IMR-90 (cell line): ENCODE measurements around the gene NFIA. TPM values are rescaled to one million over a fixed set of nuclear protein-coding genes. Genes with fewer than 3 reads are reported as not detected.

Experiments
- ATAC-seq: fragments of 200-7000 bp; cut with Tn5 transposase; 2 replicates; pipeline ENCODE4 v1.9.1; 2020; ENCODE audit warnings: low read depth, mild to moderate bottlenecking, moderate library complexity
- BruUV-seq: library from RNA; stranded (reverse); fragments of 400-500 nt; replicated peaks from 2 replicates; lab custom pipeline; 2021; lab: Mats Ljungman, UMichigan
- CTCF ChIA-PET: fragments of 300-600 bp; formaldehyde crosslinking; extraction: SDS; loops from one replicate; lab custom pipeline; 2021; ENCODE audit warnings: antibody characterized with exemption; lab: Yijun Ruan, JAX
- POLR2A ChIA-PET: fragments of 300-600 bp; sonication (Branson Sonifier 250); formaldehyde crosslinking; loops from one replicate; lab custom pipeline; 2022; ENCODE audit warnings: antibody characterized with exemption; ENCODE audit not compliant: unreplicated experiment; lab: Charles Lee
- DNase-seq: peaks from one replicate; pipeline ENCODE4 v3.0.0; 2013
- H2AFZ ChIP-seq: replicated peaks from 2 replicates; pipeline ENCODE3; 2013; ENCODE audit warnings: low read length, mild to moderate bottlenecking; ENCODE audit not compliant: poor library complexity
- H2AK5ac ChIP-seq: 2 replicates; pipeline ENCODE4 v1.6.1; 2013; ENCODE audit warnings: low read depth, low read length, inconsistent platforms
- H2AK9ac ChIP-seq: replicated peaks from 2 replicates; pipeline ENCODE3; 2013; ENCODE audit warnings: mild to moderate bottlenecking, low read depth, low read length, moderate library complexity; ENCODE audit not compliant: poor library complexity
- H2BK120ac ChIP-seq: 2 replicates; pipeline ENCODE4 v1.6.1; 2013; ENCODE audit warnings: low read depth, low read length, inconsistent platforms
- H2BK15ac ChIP-seq: 3 replicates; pipeline ENCODE4 v1.6.1; 2013; ENCODE audit warnings: low read depth, low read length, inconsistent platforms
- H2BK20ac ChIP-seq: 2 replicates; pipeline ENCODE4 v1.6.1; 2013; ENCODE audit warnings: low read depth, mild to moderate bottlenecking, inconsistent platforms, low read length, moderate library complexity
- H2BK5ac ChIP-seq: 2 replicates; pipeline ENCODE4 v1.6.1; 2013; ENCODE audit warnings: mild to moderate bottlenecking, low read depth, low read length, inconsistent platforms; ENCODE audit not compliant: poor library complexity, severe bottlenecking
- H3K14ac ChIP-seq: replicated peaks from 2 replicates; pipeline ENCODE4 v1.6.1; 2013; ENCODE audit warnings: low read depth, low read length, inconsistent platforms
- H3K18ac ChIP-seq: 2 replicates; pipeline ENCODE4 v1.6.1; 2013; ENCODE audit warnings: low read depth, low read length, control low read depth
- H3K23ac ChIP-seq: 2 replicates; pipeline ENCODE4 v1.6.1; 2013; ENCODE audit warnings: low read depth, low read length, inconsistent platforms
- H3K27ac ChIP-seq: 2 replicates; pipeline ENCODE4 v1.5.1; 2013; ENCODE audit warnings: mild to moderate bottlenecking, control low read depth, low read length; ENCODE audit not compliant: insufficient read depth
- H3K27me3 ChIP-seq: 2 replicates; pipeline ENCODE4 v1.6.1; 2013; ENCODE audit warnings: low read length; ENCODE audit not compliant: control insufficient read depth, insufficient read depth
- H3K36me3 ChIP-seq: 2 replicates; pipeline ENCODE4 v1.6.1; 2013; ENCODE audit warnings: low read length, mixed read lengths; ENCODE audit not compliant: control insufficient read depth, insufficient read depth
- H3K4ac ChIP-seq: 2 replicates; pipeline ENCODE4 v1.6.1; 2013; ENCODE audit warnings: low read depth, low read length, inconsistent platforms
- H3K4me1 ChIP-seq: 2 replicates; pipeline ENCODE4 v1.6.1; 2013; ENCODE audit warnings: low read length, mixed read lengths; ENCODE audit not compliant: control insufficient read depth, insufficient read depth
- H3K4me2 ChIP-seq: 2 replicates; pipeline ENCODE4 v1.6.1; 2013; ENCODE audit warnings: low read depth, mild to moderate bottlenecking, control low read depth, low read length, moderate library complexity
- H3K4me3 ChIP-seq: 2 replicates; pipeline ENCODE4 v1.5.1; 2013; ENCODE audit warnings: low read depth, mild to moderate bottlenecking, control low read depth, low read length, moderate library complexity; ENCODE audit not compliant: insufficient read depth
- H3K56ac ChIP-seq: 2 replicates; pipeline ENCODE4 v1.6.1; 2013; ENCODE audit warnings: low read length, inconsistent platforms; ENCODE audit not compliant: insufficient read depth; ENCODE audit errors: extremely low read depth
- H3K79me1 ChIP-seq, 2 experiments: 2 replicates each; pipeline ENCODE4 v1.6.1; 2013; ENCODE audit warnings: low read length in 2 of 2, inconsistent platforms in 1 of 2, low read depth in 1 of 2
- H3K9ac ChIP-seq: 2 replicates; pipeline ENCODE4 v1.6.1; 2013; ENCODE audit warnings: low read depth, low read length, control low read depth
- H3K9me1 ChIP-seq: 2 replicates; pipeline ENCODE4 v1.6.1; 2013; ENCODE audit warnings: low read length, inconsistent platforms; ENCODE audit not compliant: insufficient read depth
- H3K9me3 ChIP-seq: 2 replicates; pipeline ENCODE4 v1.6.1; 2013; ENCODE audit warnings: low read length; ENCODE audit not compliant: control insufficient read depth, insufficient read depth
- H4K20me1 ChIP-seq: 2 replicates; pipeline ENCODE4 v1.6.1; 2013; ENCODE audit warnings: low read length, inconsistent platforms; ENCODE audit not compliant: insufficient read depth
- H4K5ac ChIP-seq: 2 replicates; pipeline ENCODE4 v1.6.1; 2013; ENCODE audit warnings: mild to moderate bottlenecking, low read depth, low read length, control low read depth
- H4K8ac ChIP-seq, 2 experiments: 2 replicates each; pipeline ENCODE4 v1.6.1; 2013; ENCODE audit warnings: low read depth in 2 of 2, low read length in 2 of 2, control low read depth in 1 of 2, inconsistent platforms in 1 of 2
- H4K91ac ChIP-seq: 2 replicates; pipeline ENCODE4 v1.6.1; 2013; ENCODE audit warnings: low read depth, low read length, inconsistent platforms; ENCODE audit not compliant: insufficient read depth
- BHLHE40 ChIP-seq: fragments of 150-350 bp; IDR thresholded peaks from 2 replicates; pipeline ENCODE4 v1.6.1; 2016; ENCODE audit warnings: mild to moderate bottlenecking, low read depth, low read length
- CTCF ChIP-seq: conservative IDR thresholded peaks from 2 replicates; pipeline ENCODE4 v1.5.1; 2012; ENCODE audit warnings: mild to moderate bottlenecking, low read depth, low read length, improper control_type of control experiment
- MAZ ChIP-seq: IDR thresholded peaks from 2 replicates; pipeline ENCODE4 v1.6.1; 2012; ENCODE audit warnings: low read depth, mild to moderate bottlenecking, low read length, improper control_type of control experiment, moderate library complexity, borderline replicate concordance
- MXI1 ChIP-seq: IDR thresholded peaks from 2 replicates; pipeline ENCODE4 v1.6.1; 2012; ENCODE audit warnings: low read depth, mild to moderate bottlenecking, low read length, moderate library complexity, borderline replicate concordance
- WGBS, 2 experiments: methylation state at CpG; one replicate each; pipeline versions ENCODE4 v1.1.5 to v1.1.7; 2013; ENCODE audit warnings: missing lambda C conversion rate in 2 of 2; ENCODE audit not compliant: insufficient read length in 1 of 2; ENCODE audit errors: extremely low coverage in 2 of 2; 5-methylcytosine and 5-hydroxymethylcytosine counted together
- dilution Hi-C: fragments of 300-500 bp; cut with HindIII; formaldehyde crosslinking; loops from one replicate; pipeline ENCODE4 v1.14.3; 2018; ENCODE audit warnings: low sequenced_read_pairs; ENCODE audit not compliant: unreplicated experiment
- in situ Hi-C: fragments of 300-500 bp; cut with MboI; formaldehyde crosslinking; loops from 3 replicates; pipeline ENCODE4 v1.14.3; 2019; ENCODE audit warnings: low sequenced_read_pairs, inconsistent platforms, mixed read lengths
- intact Hi-C: fragments of 100-400 bp; cut with micrococcal nuclease; formaldehyde crosslinking; loops from 2 replicates; pipeline ENCODE4 v1.10.0; 2022
- polyA plus RNA-seq, 3 experiments: library from polyadenylated mRNA; depleted of rRNA; stranded (reverse); fragments of >200 nt; gene quantifications; 2 replicates each; pipeline ENCODE4 v1.2.3, GENCODE V29; 2012; ENCODE audit warnings: low replicate concordance in 1 of 3
- total RNA-seq: library from RNA; depleted of rRNA; stranded (reverse); fragments of >200 nt; gene quantifications from 2 replicates; pipeline ENCODE4 v1.2.3, GENCODE V29; 2012

NFIA gene
- total and polyA plus RNA-seq, 2 of the 4 experiments (the other 2 are of a cell fraction): 1.6 to 2.2 TPM

GRCh38 chr1:61271412-61271789, 189.0 kb downstream of the NFIA start:
- H3K4ac ChIP-seq: no peak overlapping the region
- no peak overlapping the region for H4K91ac ChIP-seq
- H2BK5ac ChIP-seq: no peak overlapping the region
- no peak overlapping the region for H2AK5ac ChIP-seq
- dilution Hi-C loops: no loop called here
- no peaks in the 10 kb centered on the region for H3K79me1 ChIP-seq
- WGBS, 2 experiments: 67% methylated on average over 1 of the region's 5 CpGs; no CpG with 5 or more reads in 1 of the 2 experiments
- no peak overlapping the region for H2BK20ac ChIP-seq
- ATAC-seq (peak; percentile 58), DNase-seq (no peak)
- H3K9me3 ChIP-seq: no peaks in the 10 kb centered on the region
- no peaks in the 10 kb centered on the region for H4K20me1 ChIP-seq
- H2BK15ac ChIP-seq: no peak overlapping the region
- ChIA-PET CTCF (interaction anchor here (0.6 kb wide), 1 partner anchor 12 kb away, joined by 3 read pairs; no protein-coding TSS in a partner anchor), POLR2A (no interaction called here)
- in situ Hi-C loops: no loop called here
- H3K4me3 ChIP-seq: no peak overlapping the region
- H2AK9ac ChIP-seq: no peak overlapping the region
- TF ChIP-seq BHLHE40 (no peak), CTCF (no peak), MXI1 (no peak), MAZ (no peak)
- BruUV-seq: no TSS peak
- H3K27me3 ChIP-seq: no peaks in the 10 kb centered on the region
- H4K5ac ChIP-seq: no peak overlapping the region
- no peak overlapping the region for H3K23ac ChIP-seq
- no peak overlapping the region for H3K56ac ChIP-seq
- H3K4me2 ChIP-seq: no peak overlapping the region
- no peaks in the 10 kb centered on the region for H3K36me3 ChIP-seq
- no peak overlapping the region for H3K14ac ChIP-seq
- H3K4me1 ChIP-seq: peaks cover 2% of the 10 kb centered on the region; the same call in 1 of the 2 replicates
- no peak overlapping the region for H3K27ac ChIP-seq
- no peak overlapping the region for H2AFZ ChIP-seq
- H3K18ac ChIP-seq: no peak overlapping the region
- intact Hi-C loops: loop anchor here (5.0 kb wide), 1 partner anchor 194 kb away; no protein-coding TSS in a partner anchor
- H4K8ac ChIP-seq: no peak overlapping the region
- H3K9ac ChIP-seq: no peak overlapping the region
- H2BK120ac ChIP-seq: no peak overlapping the region
- no peaks in the 10 kb centered on the region for H3K9me1 ChIP-seq
